NCI-H128 (cell line): ENCODE data around the gene NIPAL3.
"Not testable (repeated sequence)": the region's sequence is repeated elsewhere in the genome, so short reads cannot be mapped to it uniquely, and the experiment has no call there.

Experiments
- DNase-seq: peaks from one replicate; lab custom pipeline; 2025; ENCODE audit not compliant: unreplicated experiment; lab: John Stamatoyannopoulos, UW

NIPAL3 gene

GRCh38 chr1:24514946-24515345 is 99.3 kb downstream of the NIPAL3 start:
- DNase-seq = no peak

- not testable (repeated sequence) for DNase-seq
These were observed 100.1 kb downstream of the NIPAL3 start for GRCh38 chr1:24515671-24516209.

- DNase-seq = no peak
These were observed 100.9 kb downstream of the NIPAL3 start for GRCh38 chr1:24516506-24516905.

- DNase-seq = no peak
These were observed 102.3 kb downstream of the NIPAL3 start for GRCh38 chr1:24517898-24518297.

GRCh38 chr1:24520282-24520681 is 104.7 kb downstream of the NIPAL3 start:
- not testable (repeated sequence) for DNase-seq
